K562 (cell line): Measurements from ENCODE around the gene JKAMP. TPM values are rescaled to one million over a fixed set of nuclear protein-coding genes. Genes with fewer than 3 reads are reported as not detected.

Experiments
- ATAC-seq: fragments of 200-7000 bp; cut with Tn5 transposase; 3 replicates; pipeline ENCODE4 v1.9.1; 2020; ENCODE audit warnings: moderate library complexity
- BruUV-seq: library from RNA; stranded (reverse); fragments of 400-500 nt; replicated peaks from 2 replicates; lab custom pipeline; 2021; lab: Mats Ljungman, UMichigan
- CTCF ChIA-PET: fragments of 300-600 bp; formaldehyde crosslinking; extraction: SDS; loops from one replicate; lab custom pipeline; 2021; ENCODE audit warnings: low intra/inter-chr PET ratio; lab: Yijun Ruan, JAX
- POLR2A ChIA-PET: fragments of 300-600, 350-650 bp; sonication (Branson Sonifier 250); formaldehyde crosslinking; extraction: SDS; loops from one replicate; lab custom pipeline; 2021; ENCODE audit warnings: antibody characterized with exemption, inconsistent platforms; lab: Yijun Ruan, JAX
- DNase-seq, 4 experiments: peaks; one replicate each; pipeline versions ENCODE4 v3.0.0 to v3.0.0-alpha.2; 2011 to 2018; ENCODE audit warnings: low spot score in 3 of 4, mixed read lengths in 3 of 4; ENCODE audit errors: extremely low read depth in 1 of 4
- FAIRE-seq: peaks from 2 replicates; lab custom pipeline; 2011; peaks lifted over from hg19 to GRCh38; lab: Jason Lieb, UNC
- H2AFZ ChIP-seq: 2 replicates; pipeline ENCODE4 v1.6.0; 2011; ENCODE audit warnings: low read depth, low read length, control low read depth, inconsistent platforms
- H3K27ac ChIP-seq: fragments of 200-600 bp; 3 replicates; pipeline ENCODE4 v1.8.0; 2011; ENCODE audit warnings: low read depth, mild to moderate bottlenecking, control low read depth, inconsistent platforms, low read length, moderate library complexity, mixed read lengths; ENCODE audit errors: extremely low read depth
- H3K27me3 ChIP-seq, 2 experiments: fragments of 300-600 bp in 1 of 2; 2 replicates in 1 of 2; 3 replicates in 1 of 2; pipeline versions ENCODE4 v1.6.0 to v1.8.0; 2011; ENCODE audit warnings: inconsistent platforms in 2 of 2, low read length in 2 of 2, mild to moderate bottlenecking in 1 of 2, mixed read lengths in 1 of 2, moderate library complexity in 1 of 2; ENCODE audit not compliant: control insufficient read depth in 2 of 2, insufficient read depth in 2 of 2
- H3K36me3 ChIP-seq: fragments of 300-600 bp; 3 replicates; pipeline ENCODE4 v1.8.0; 2011; ENCODE audit warnings: mild to moderate bottlenecking, low read length, inconsistent platforms; ENCODE audit not compliant: control insufficient read depth, insufficient read depth
- H3K4me1 ChIP-seq, 2 experiments: fragments of 200-600 bp in 1 of 2; replicated peaks in 1 of 2; 2 replicates in 1 of 2; 3 replicates in 1 of 2; pipeline versions ENCODE4 v1.5.1 to v1.8.0; 2011; ENCODE audit warnings: inconsistent platforms in 2 of 2, low read length in 2 of 2, mild to moderate bottlenecking in 1 of 2, mixed read lengths in 1 of 2, moderate library complexity in 1 of 2; ENCODE audit not compliant: control insufficient read depth in 2 of 2, insufficient read depth in 2 of 2
- H3K4me2 ChIP-seq: 2 replicates; pipeline ENCODE4 v1.6.1; 2011; ENCODE audit warnings: low read length, control low read depth, inconsistent platforms, mixed read lengths; ENCODE audit not compliant: insufficient read depth
- H3K4me3 ChIP-seq: fragments of 200-600 bp; sonication (generic), shearing (Covaris generic); 2 replicates; pipeline ENCODE4 v1.5.1; 2016; ENCODE audit warnings: control low read depth, inconsistent platforms
- H3K79me2 ChIP-seq: fragments of 200-600 bp; 3 replicates; pipeline ENCODE4 v1.8.0; 2011; ENCODE audit warnings: low read length, inconsistent platforms; ENCODE audit not compliant: control insufficient read depth, insufficient read depth
- H3K9ac ChIP-seq, 2 experiments: 2 replicates each; pipeline versions ENCODE4 v1.6.0 to v1.6.1; 2011; ENCODE audit warnings: low read depth in 2 of 2, low read length in 2 of 2, control low read depth in 1 of 2, inconsistent platforms in 1 of 2, mild to moderate bottlenecking in 1 of 2, mixed read lengths in 1 of 2; ENCODE audit not compliant: insufficient read depth in 1 of 2
- H3K9me1 ChIP-seq: one replicate; pipeline ENCODE4 v1.6.0; 2011; ENCODE audit warnings: inconsistent platforms, mild to moderate bottlenecking, low read length, moderate library complexity; ENCODE audit not compliant: control insufficient read depth, insufficient read depth
- H3K9me3 ChIP-seq: replicated peaks from 2 replicates; pipeline ENCODE4 v1.5.1; 2011; ENCODE audit warnings: low read depth, low read length, inconsistent platforms; ENCODE audit not compliant: control insufficient read depth, insufficient read depth
- H4K20me1 ChIP-seq: replicated peaks from 2 replicates; pipeline ENCODE4 v1.6.1; 2011; ENCODE audit warnings: low read length, inconsistent platforms, mixed read lengths; ENCODE audit not compliant: control insufficient read depth, insufficient read depth
- BMI1 ChIP-seq: fragments of 150-350 bp; IDR thresholded peaks from 2 replicates; pipeline ENCODE4 v1.6.1; 2014; ENCODE audit warnings: low read length
- ESRRB ChIP-seq: fragments of 250-450 bp; sonication (Bioruptor Pico); IDR thresholded peaks from 2 replicates; pipeline ENCODE4 v1.5.0; 2020; ENCODE audit warnings: mild to moderate bottlenecking, moderate library complexity, borderline replicate concordance
- HES1 ChIP-seq: fragments of 450-650 bp; IDR thresholded peaks from 2 replicates; pipeline ENCODE4 v1.6.1; 2016; ENCODE audit warnings: low read depth, mild to moderate bottlenecking, moderate library complexity
- HNRNPUL1 ChIP-seq: fragments of 200-400 bp; formaldehyde crosslinking; IDR thresholded peaks from 2 replicates; pipeline ENCODE4 v1.6.1; 2017; ENCODE audit warnings: low read length
- KLF16 ChIP-seq: IDR thresholded peaks from 2 replicates; pipeline ENCODE4 v1.6.1; 2016; ENCODE audit warnings: antibody characterized with exemption
- MAFG ChIP-seq: fragments of 450-650 bp; conservative IDR thresholded peaks from 2 replicates; pipeline ENCODE4 v1.6.1; 2016; ENCODE audit warnings: missing genetic modification characterization, missing compliant biosample characterization
- MCM7 ChIP-seq, 2 experiments: fragments of 450-650 bp; IDR thresholded peaks; 2 replicates each; pipeline ENCODE4 v1.6.1; 2016 to 2018
- NR2F6 ChIP-seq: fragments of 450-650 bp; formaldehyde crosslinking; IDR thresholded peaks from 2 replicates; pipeline ENCODE4 v1.4.0; 2020; ENCODE audit warnings: mild to moderate bottlenecking
- RBM17 ChIP-seq: fragments of 200-400 bp; formaldehyde crosslinking; IDR thresholded peaks from 2 replicates; pipeline ENCODE4 v1.6.1; 2017; ENCODE audit warnings: low read depth, mild to moderate bottlenecking, low read length, borderline replicate concordance
- TFAM ChIP-seq: fragments of 250-450 bp; sonication (Bioruptor Pico); conservative IDR thresholded peaks from 2 replicates; pipeline ENCODE4 v1.5.0; 2021; ENCODE audit warnings: mild to moderate bottlenecking, moderate library complexity
- TSC22D4 ChIP-seq: fragments of 450-650 bp; IDR thresholded peaks from 2 replicates; pipeline ENCODE4 v1.6.1; 2016; ENCODE audit warnings: missing genetic modification characterization, missing biosample characterization, control low read depth
- ZBTB12 ChIP-seq: fragments of 250-450 bp; sonication (Bioruptor Pico); IDR thresholded peaks from 2 replicates; pipeline ENCODE4 v1.4.0; 2020
- ZC3H4 ChIP-seq: sonication (generic); formaldehyde crosslinking; IDR thresholded peaks from 2 replicates; pipeline ENCODE4 v1.9.0; 2021; ENCODE audit warnings: missing genetic modification reagents, borderline replicate concordance
- ZHX1 ChIP-seq: fragments of 150-350 bp; conservative IDR thresholded peaks from 2 replicates; pipeline ENCODE4 v1.6.1; 2014; ENCODE audit warnings: low read length
- ZNF146 ChIP-seq: IDR thresholded peaks from one replicate; pipeline ENCODE4 v1.6.1; 2018; ENCODE audit warnings: missing compliant biosample characterization; ENCODE audit not compliant: unreplicated experiment
- ZNF444 ChIP-seq: fragments of 250-450 bp; sonication (Bioruptor Pico); IDR thresholded peaks from 2 replicates; pipeline ENCODE4 v1.4.0; 2020; ENCODE audit warnings: mild to moderate bottlenecking, moderate library complexity
- WGBS: fragments of 100-300 bp; shearing (Covaris generic); methylation state at CpG from one replicate; pipeline ENCODE4 v1.1.6; 2016; ENCODE audit warnings: low coverage, mixed read lengths; ENCODE audit not compliant: insufficient coverage; ENCODE audit errors: missing lambda C conversion rate; 5-methylcytosine and 5-hydroxymethylcytosine counted together
- in situ Hi-C: fragments of 300-500 bp; cut with MboI; formaldehyde crosslinking; loops from 4 replicates; pipeline ENCODE4 v1.15.0; 2018; ENCODE audit warnings: inconsistent platforms, mixed read lengths
- intact Hi-C: fragments of 100-400 bp; cut with micrococcal nuclease; formaldehyde crosslinking; loops from 2 replicates; pipeline ENCODE4 v1.14.2; 2022
- polyA plus RNA-seq, 8 experiments: library from polyadenylated mRNA; depleted of rRNA in 4 of 8; stranded (reverse) in 5 of 8; unstranded in 3 of 8; fragments of >200 nt; fragmentation: Nextera tagmentation in 2 of 8; fragmentation: Illumina TruSeq in 1 of 8; extraction: Ambion mirVana in 2 of 8; extraction: Trizol in 1 of 8; gene quantifications; 2 replicates each; pipeline versions ENCODE4 v1.2.1 to v1.2.3, GENCODE V29; 2011 to 2014; ENCODE audit warnings: inconsistent platforms in 1 of 8, missing spikeins in 1 of 8
- total RNA-seq, 7 experiments: library from RNA; depleted of rRNA in 6 of 7; stranded (reverse); fragments of >200 nt in 6 of 7; fragmentation: Illumina TruSeq in 2 of 7; extraction: Trizol in 2 of 7; gene quantifications; 2 replicates each; pipeline versions ENCODE4 v1.2.1 to v1.2.3, GENCODE V29; 2011 to 2021; ENCODE audit warnings: low replicate concordance in 1 of 7

The JKAMP gene
- total and polyA plus RNA-seq, 9 of the 15 experiments (the other 6 are each of a cell fraction or from before 2014, with no cell fraction given) = 19.3 to 119 (median 33.8) TPM

GRCh38 chr14:59483819-59484638 lies at the start of gene JKAMP, which contains the start of gene L3HYPDH (continued):
- no peak for TF ChIP-seq HES1
- no peak for TF ChIP-seq TFAM (CRISPR knock-in tag)
- no peak for TF ChIP-seq ZNF146 (CRISPR knock-in tag)
- TF ChIP-seq MAFG = no peak
- TF ChIP-seq ZHX1 = no peak

- BruUV-seq = no TSS peak
- no peak overlapping the region for H2AFZ ChIP-seq
- POLR2A ChIA-PET = interaction anchor here (0.8 kb wide), 1 partner anchor 9 kb away, joined by 3 read pairs; no protein-coding TSS in a partner anchor
- intact Hi-C loops = no loop called here
- H3K9me3 ChIP-seq = no peaks in the 10 kb centered on the region
- no peaks in the 10 kb centered on the region for H3K27me3 ChIP-seq
- no peak overlapping the region for H3K9ac ChIP-seq
- FAIRE-seq (no peak), DNase-seq (no peak), ATAC-seq (no peak)
- H3K4me3 ChIP-seq = no peak overlapping the region
- in situ Hi-C loops = no loop called here
- H3K4me1 ChIP-seq = no peaks in the 10 kb centered on the region
- no peaks in the 10 kb centered on the region for H3K79me2 ChIP-seq
- WGBS = 10% methylated on average over 3 of the region's 3 CpGs
- H3K36me3 ChIP-seq = no peaks in the 10 kb centered on the region
- H3K9me1 ChIP-seq = no peaks in the 10 kb centered on the region
- H4K20me1 ChIP-seq = no peaks in the 10 kb centered on the region
- CTCF ChIA-PET = no interaction called here
- H3K27ac ChIP-seq = no peak overlapping the region
- H3K4me2 ChIP-seq = no peak overlapping the region
- no peak for TF ChIP-seq ZC3H4 (CRISPR knock-in tag)
- TF ChIP-seq MCM7 (IDR thresholded peaks at IDR 0.05) = no peak
- TF ChIP-seq ESRRB (CRISPR knock-in tag) = no peak
- TF ChIP-seq RBM17 = no peak
- TF ChIP-seq TSC22D4 = no peak
- no peak for TF ChIP-seq BMI1
- no peak for TF ChIP-seq ZBTB12
- no peak for TF ChIP-seq KLF16
- no peak for TF ChIP-seq HNRNPUL1
- TF ChIP-seq ZNF444 (CRISPR knock-in tag) = no peak
- no peak for TF ChIP-seq NR2F6 (CRISPR knock-in tag)
These were observed 49.2 kb upstream of the JKAMP start for GRCh38 chr14:59435101-59435500.
